ENCODE results near the gene CORO2B.

The CORO2B gene

GRCh38 chr15:68617777-68618176, 39.0 kb downstream of the CORO2B start:
- Histone ChIP-seq H3K9ac (no peak overlapping the region), H3K4me1 (no peaks in the 10 kb centered on the region), H3K4me2 (ENCODE audit: low read length) (no peak overlapping the region), H2AFZ (no peak overlapping the region), H3K36me3 (ENCODE audit: control insufficient read depth, insufficient read depth, low read length) (no peaks in the 10 kb centered on the region), H3K9me3 (ENCODE audit: control insufficient read depth, low read length) (no peaks in the 10 kb centered on the region), H3K4me3 (ENCODE audit: low read depth, low read length) (no peak overlapping the region), H3K27ac (no peak overlapping the region), H3K79me2 (no peaks in the 10 kb centered on the region), H3K27me3 (ENCODE audit: control insufficient read depth, insufficient read depth, low read length) (no peaks in the 10 kb centered on the region)
- TF ChIP-seq CTCF (IDR thresholded peaks at IDR 0.05): no peak

- Histone ChIP-seq H3K4me3 (ENCODE audit: low read depth, low read length) (no peak overlapping the region), H3K36me3 (ENCODE audit: control insufficient read depth, insufficient read depth, low read length) (no peaks in the 10 kb centered on the region), H3K9me3 (ENCODE audit: control insufficient read depth, low read length) (no peaks in the 10 kb centered on the region), H3K27me3 (ENCODE audit: control insufficient read depth, insufficient read depth, low read length) (no peaks in the 10 kb centered on the region), H3K9ac (no peak overlapping the region), H3K27ac (no peak overlapping the region), H3K4me1 (no peaks in the 10 kb centered on the region), H3K79me2 (no peaks in the 10 kb centered on the region), H2AFZ (no peak overlapping the region), H3K4me2 (ENCODE audit: low read length) (no peak overlapping the region)
- TF ChIP-seq CTCF (IDR thresholded peaks at IDR 0.05): no peak
These were observed 39.6 kb downstream of the CORO2B start for GRCh38 chr15:68618394-68618793.

- Histone ChIP-seq H3K4me1 (no peaks in the 10 kb centered on the region), H3K9me3 (ENCODE audit: control insufficient read depth, low read length) (no peaks in the 10 kb centered on the region), H2AFZ (no peak overlapping the region), H3K27me3 (ENCODE audit: control insufficient read depth, insufficient read depth, low read length) (no peaks in the 10 kb centered on the region), H3K36me3 (ENCODE audit: control insufficient read depth, insufficient read depth, low read length) (no peaks in the 10 kb centered on the region), H3K9ac (no peak overlapping the region), H3K27ac (no peak overlapping the region), H3K4me2 (ENCODE audit: low read length) (no peak overlapping the region), H3K79me2 (no peaks in the 10 kb centered on the region), H3K4me3 (ENCODE audit: low read depth, low read length) (no peak overlapping the region)
- no peak for TF ChIP-seq CTCF (IDR thresholded peaks at IDR 0.05)
These were observed 40.3 kb downstream of the CORO2B start for GRCh38 chr15:68618908-68619698.

- no peak overlapping the region for H3K4me2 ChIP-seq (ENCODE audit: low read length)
- no peaks in the 10 kb centered on the region for H3K36me3 ChIP-seq (ENCODE audit: control insufficient read depth, insufficient read depth, low read length)
- no peaks in the 10 kb centered on the region for H3K27me3 ChIP-seq (ENCODE audit: control insufficient read depth, insufficient read depth, low read length)
- H3K4me1 ChIP-seq: no peaks in the 10 kb centered on the region
- no peak overlapping the region for H3K9ac ChIP-seq
- H2AFZ ChIP-seq: no peak overlapping the region
- no peak overlapping the region for H3K27ac ChIP-seq
- no peaks in the 10 kb centered on the region for H3K9me3 ChIP-seq (ENCODE audit: control insufficient read depth, low read length)
- no peak for TF ChIP-seq CTCF (IDR thresholded peaks at IDR 0.05)
- H3K4me3 ChIP-seq (ENCODE audit: low read depth, low read length): no peak overlapping the region
- no peaks in the 10 kb centered on the region for H3K79me2 ChIP-seq
These were observed 42.1 kb downstream of the CORO2B start for GRCh38 chr15:68620721-68621527.

Measured in parathyroid adenoma (tissue), 2 donors.